NT2/D1 (cell line): Measurements from ENCODE around the gene PHLDA2.

Experiments
- DNase-seq: peaks from one replicate; pipeline ENCODE4 v3.0.0-alpha.2; 2011; ENCODE audit warnings: low read depth, low spot score
- H3K27me3 ChIP-seq: 2 replicates; pipeline ENCODE4 v1.6.0; 2011; ENCODE audit warnings: mild to moderate bottlenecking; ENCODE audit not compliant: insufficient read length, insufficient read depth
- H3K36me3 ChIP-seq: 2 replicates; pipeline ENCODE4 v1.6.1; 2011; ENCODE audit warnings: mild to moderate bottlenecking, low read length, mixed read lengths; ENCODE audit not compliant: insufficient read depth, insufficient read length
- H3K4me1 ChIP-seq: 2 replicates; pipeline ENCODE4 v1.5.1; 2011; ENCODE audit not compliant: insufficient read depth, insufficient read length
- H3K4me3 ChIP-seq: 2 replicates; pipeline ENCODE4 v1.5.1; 2011; ENCODE audit warnings: low read depth; ENCODE audit not compliant: insufficient read length
- H3K9ac ChIP-seq: 2 replicates; pipeline ENCODE4 v1.6.0; 2011; ENCODE audit warnings: low read depth; ENCODE audit not compliant: insufficient read length
- H3K9me3 ChIP-seq: 2 replicates; pipeline ENCODE4 v1.5.1; 2011; ENCODE audit warnings: mild to moderate bottlenecking, low read length; ENCODE audit not compliant: insufficient read depth
- SUZ12 ChIP-seq: IDR thresholded peaks from 2 replicates; pipeline ENCODE4 v1.6.1; 2011; ENCODE audit not compliant: insufficient read length, insufficient read depth; ENCODE audit errors: extremely low read depth
- YY1 ChIP-seq: IDR thresholded peaks from 2 replicates; pipeline ENCODE4 v1.6.1; 2011; ENCODE audit not compliant: insufficient read length, insufficient read depth
- ZNF274 ChIP-seq: IDR thresholded peaks from 2 replicates; pipeline ENCODE4 v1.6.1; 2011; ENCODE audit warnings: mild to moderate bottlenecking, low read depth, low read length

The PHLDA2 gene

DNA sequence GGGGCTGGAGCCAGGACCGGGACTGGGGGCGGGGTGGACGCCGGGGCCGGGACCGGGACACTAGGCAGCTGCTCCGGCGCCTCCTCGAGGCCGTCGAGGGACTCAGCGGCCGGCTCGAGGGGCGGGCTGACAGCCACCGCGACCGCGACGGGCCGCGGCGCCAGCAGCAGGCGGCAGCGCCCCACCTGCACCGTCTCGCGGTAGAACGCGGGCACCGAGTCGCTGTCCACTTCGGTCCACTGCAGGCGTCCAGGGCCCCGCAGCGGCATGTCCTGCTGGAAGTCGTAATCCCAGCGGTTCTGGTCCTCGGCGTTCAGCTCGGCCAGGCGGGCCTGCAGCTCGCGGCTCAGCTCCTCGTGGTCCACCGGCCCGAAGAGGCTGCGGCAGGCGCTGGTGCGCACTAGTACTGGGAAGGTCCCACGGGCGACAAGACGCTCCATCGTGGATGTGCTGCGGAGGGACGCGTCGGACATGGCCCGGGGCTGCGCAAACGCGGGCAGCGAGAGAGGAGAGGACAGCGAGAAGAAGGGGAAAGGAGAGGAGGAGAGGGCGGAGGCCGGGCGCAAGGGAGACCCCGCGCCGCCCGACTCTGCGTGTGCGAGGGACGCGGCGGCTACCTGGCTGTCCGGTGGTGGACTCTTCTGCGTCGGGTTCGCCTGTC lies 44.1 kb downstream of the PHLDA2 start:
- H3K36me3 ChIP-seq: peaks cover 8% of the 10 kb centered on the region
- peak overlapping the region; percentile 94 for H3K9ac ChIP-seq
- H3K4me1 ChIP-seq: peaks cover 35% of the 10 kb centered on the region
- H3K4me3 ChIP-seq: peak overlapping the region; percentile 99
- H3K9me3 ChIP-seq: no peaks in the 10 kb centered on the region
- DNase-seq: no peak
- H3K27me3 ChIP-seq: peaks cover 70% of the 10 kb centered on the region
- TF ChIP-seq ZNF274: no peak
- TF ChIP-seq SUZ12: no peak
- no peak for TF ChIP-seq YY1

GRCh38 chr11:2883979-2884815 lies 45.0 kb downstream of the PHLDA2 start:
- H3K27me3 ChIP-seq: peaks cover 63% of the 10 kb centered on the region
- DNase-seq: no peak
- peak overlapping the region; percentile 67 for H3K4me3 ChIP-seq
- H3K9ac ChIP-seq: peak overlapping the region; percentile 79
- H3K36me3 ChIP-seq: peaks cover 8% of the 10 kb centered on the region
- H3K9me3 ChIP-seq: no peaks in the 10 kb centered on the region
- TF ChIP-seq ZNF274 (no peak), YY1 (no peak), SUZ12 (no peak)
- peaks cover 31% of the 10 kb centered on the region for H3K4me1 ChIP-seq

GRCh38 chr11:2883640-2883978 lies 45.6 kb downstream of the PHLDA2 start:
- TF ChIP-seq YY1: no peak
- no peak for TF ChIP-seq ZNF274
- H3K4me1 ChIP-seq: peaks cover 31% of the 10 kb centered on the region
- peak overlapping the region; percentile 67 for H3K4me3 ChIP-seq
- peak overlapping the region; percentile 79 for H3K9ac ChIP-seq
- peaks cover 8% of the 10 kb centered on the region for H3K36me3 ChIP-seq
- no peak for DNase-seq
- peaks cover 6% of the 10 kb centered on the region; the same call in 1 of the 2 replicates for H3K9me3 ChIP-seq
- peaks cover 63% of the 10 kb centered on the region for H3K27me3 ChIP-seq

DNA sequence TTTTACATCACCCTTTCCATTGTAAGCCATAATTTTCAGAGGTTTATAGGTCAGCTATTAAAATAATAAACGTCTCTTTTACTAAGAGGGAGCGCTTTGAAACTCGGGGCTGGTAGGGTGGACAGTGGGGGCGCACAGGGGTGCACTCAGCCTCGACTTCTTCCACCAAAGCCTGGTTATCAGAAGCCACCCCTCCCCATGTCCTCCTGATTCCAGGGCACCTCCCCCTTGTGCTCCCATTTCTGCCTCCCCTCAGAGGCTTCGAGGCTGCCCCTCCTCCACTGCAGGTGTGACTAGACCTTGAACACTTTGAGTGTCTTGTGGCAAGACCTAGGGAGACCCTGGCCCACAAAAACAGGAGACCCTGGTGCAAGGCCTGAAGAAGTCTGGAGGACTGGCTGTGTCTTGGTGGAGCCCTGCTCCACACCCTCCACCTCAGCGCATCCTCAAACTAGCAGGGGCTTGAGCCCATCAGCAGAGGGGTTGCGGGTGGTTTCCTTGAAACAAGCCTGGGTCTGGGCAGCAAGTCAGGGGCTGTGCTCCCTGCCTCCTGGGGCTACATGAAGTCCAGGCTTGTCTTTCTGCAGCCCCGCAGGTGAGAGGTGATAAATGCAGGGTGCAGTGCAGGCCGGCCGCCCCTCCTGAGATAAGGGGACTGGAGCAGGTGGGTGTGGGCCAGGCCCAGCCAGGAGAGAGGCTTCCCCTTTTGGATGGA lies 46.7 kb downstream of the PHLDA2 start:
- Histone ChIP-seq H3K4me1 (peaks cover 31% of the 10 kb centered on the region), H3K9ac (peak overlapping the region; percentile 33), H3K4me3 (no peak overlapping the region), H3K36me3 (peaks cover 8% of the 10 kb centered on the region), H3K27me3 (peaks cover 55% of the 10 kb centered on the region), H3K9me3 (peaks cover 7% of the 10 kb centered on the region; the same call in 1 of the 2 replicates)
- DNase-seq: no peak
- TF ChIP-seq SUZ12: no peak
- no peak for TF ChIP-seq ZNF274
- TF ChIP-seq YY1: no peak

DNA sequence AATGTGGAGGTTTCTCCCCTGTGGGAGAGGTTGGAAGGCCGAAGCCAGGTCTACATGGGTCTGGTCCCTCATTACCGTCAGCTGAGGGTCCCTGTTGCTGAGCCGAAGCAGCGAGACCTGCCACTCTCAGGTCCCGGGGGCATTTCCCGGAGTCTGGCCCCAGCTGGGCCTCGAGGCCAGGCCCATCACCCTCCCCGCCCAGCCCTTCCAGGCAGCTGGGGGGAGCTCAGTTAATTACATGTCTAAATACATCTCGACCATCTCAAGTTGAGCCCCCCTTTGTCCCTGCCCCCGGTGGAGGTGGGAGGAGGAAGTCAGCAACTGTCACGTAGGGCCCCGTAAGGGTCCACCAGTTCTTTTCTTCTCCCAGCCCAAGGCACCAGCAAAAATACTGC lies 47.2 kb downstream of the PHLDA2 start:
- H3K4me3 ChIP-seq: no peak overlapping the region
- TF ChIP-seq ZNF274 (no peak), YY1 (no peak), SUZ12 (no peak)
- peaks cover 8% of the 10 kb centered on the region for H3K36me3 ChIP-seq
- H3K4me1 ChIP-seq: peaks cover 26% of the 10 kb centered on the region
- peak overlapping the region; percentile 58 for H3K9ac ChIP-seq
- DNase-seq: no peak
- peaks cover 7% of the 10 kb centered on the region; the same call in 1 of the 2 replicates for H3K9me3 ChIP-seq
- peaks cover 52% of the 10 kb centered on the region for H3K27me3 ChIP-seq

GRCh38 chr11:2881076-2881980 lies 47.9 kb downstream of the PHLDA2 start:
- peaks cover 51% of the 10 kb centered on the region for H3K27me3 ChIP-seq

More at GRCh38 chr11:2881076-2881980, 47.9 kb downstream of the PHLDA2 start:
- TF ChIP-seq YY1: no peak
- H3K9me3 ChIP-seq: peaks cover 7% of the 10 kb centered on the region; the same call in 1 of the 2 replicates
- H3K36me3 ChIP-seq: peaks cover 8% of the 10 kb centered on the region
- H3K4me1 ChIP-seq: peaks cover 19% of the 10 kb centered on the region
- no peak for DNase-seq
- no peak overlapping the region for H3K4me3 ChIP-seq
- peak overlapping the region; percentile 58 for H3K9ac ChIP-seq
